ENCODE measurements around the gene ARHGAP26. TPM values are rescaled to one million over a fixed set of nuclear protein-coding genes. Genes with fewer than 3 reads are reported as not detected.

The ARHGAP26 gene
- total RNA-seq, 1 experiment from 2014 or later, result 79.8 TPM

GRCh38 chr5:142735323-142736246 is 34.6 kb upstream of the ARHGAP26 start:
- CTCF ChIA-PET, result no interaction called here
- H3K27me3 ChIP-seq (replicated peaks; ENCODE audit: control insufficient read depth, insufficient read depth, low read length), result no peaks in the 10 kb centered on the region
- Mint-ChIP-seq H3K36me3 (ENCODE audit: insufficient read depth, unreplicated experiment) (no peaks in the 10 kb centered on the region), H3K27ac (ENCODE audit: unreplicated experiment) (no peak overlapping the region), H3K4me1 (ENCODE audit: low read depth, unreplicated experiment) (no peaks in the 10 kb centered on the region), H3K4me3 (ENCODE audit: unreplicated experiment) (no peak overlapping the region), H3K9me3 (ENCODE audit: unreplicated experiment) (no peaks in the 10 kb centered on the region), H3K27me3 (ENCODE audit: insufficient read depth, unreplicated experiment) (no peaks in the 10 kb centered on the region)
- no peak for DNase-seq
- no peaks in the 10 kb centered on the region for H3K36me3 ChIP-seq (ENCODE audit: control insufficient read depth, insufficient read depth, low read length)
- intact Hi-C loops (cut with micrococcal nuclease; ENCODE audit: unreplicated experiment), result no loop called here
- TF ChIP-seq, protein P1, sequence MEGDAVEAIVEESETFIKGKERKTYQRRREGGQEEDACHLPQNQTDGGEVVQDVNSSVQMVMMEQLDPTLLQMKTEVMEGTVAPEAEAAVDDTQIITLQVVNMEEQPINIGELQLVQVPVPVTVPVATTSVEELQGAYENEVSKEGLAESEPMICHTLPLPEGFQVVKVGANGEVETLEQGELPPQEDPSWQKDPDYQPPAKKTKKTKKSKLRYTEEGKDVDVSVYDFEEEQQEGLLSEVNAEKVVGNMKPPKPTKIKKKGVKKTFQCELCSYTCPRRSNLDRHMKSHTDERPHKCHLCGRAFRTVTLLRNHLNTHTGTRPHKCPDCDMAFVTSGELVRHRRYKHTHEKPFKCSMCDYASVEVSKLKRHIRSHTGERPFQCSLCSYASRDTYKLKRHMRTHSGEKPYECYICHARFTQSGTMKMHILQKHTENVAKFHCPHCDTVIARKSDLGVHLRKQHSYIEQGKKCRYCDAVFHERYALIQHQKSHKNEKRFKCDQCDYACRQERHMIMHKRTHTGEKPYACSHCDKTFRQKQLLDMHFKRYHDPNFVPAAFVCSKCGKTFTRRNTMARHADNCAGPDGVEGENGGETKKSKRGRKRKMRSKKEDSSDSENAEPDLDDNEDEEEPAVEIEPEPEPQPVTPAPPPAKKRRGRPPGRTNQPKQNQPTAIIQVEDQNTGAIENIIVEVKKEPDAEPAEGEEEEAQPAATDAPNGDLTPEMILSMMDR (IDR thresholded peaks at IDR 0.05; ENCODE audit: insufficient read depth in 1 of 2, low read depth in 1 of 2, low read length in 1 of 2, severe bottlenecking in 1 of 2, unreplicated experiment in 1 of 2), result no peak
- H3K4me3 ChIP-seq (ENCODE audit: low read depth, low read length), result no peak overlapping the region
- H3K4me1 ChIP-seq, result peaks cover under 1% of the 10 kb centered on the region; the same call in 1 of the 2 replicates
- POLR2A ChIA-PET, result no interaction called here
- BruUV-seq (replicated peaks), result no TSS peak
- no peaks in the 10 kb centered on the region for H3K9me3 ChIP-seq

DNA sequence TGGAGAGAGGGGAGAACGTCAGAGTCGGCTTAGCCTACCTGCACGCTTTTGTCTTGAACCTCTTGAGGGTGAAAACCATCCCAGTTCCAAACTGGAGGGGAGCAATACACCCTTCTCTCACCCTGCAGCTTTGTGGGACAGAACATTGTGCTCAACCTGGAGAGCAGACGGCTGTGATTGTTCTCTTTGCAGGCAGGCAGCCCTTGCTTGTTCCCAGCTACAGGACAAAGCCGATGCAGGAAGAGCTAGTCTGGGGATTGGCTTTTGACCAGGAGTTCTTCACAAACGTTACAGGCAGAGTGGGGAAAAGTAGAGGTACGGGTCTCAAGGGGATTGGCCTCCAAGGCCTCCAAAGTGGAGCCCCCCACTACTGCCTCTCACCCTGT is 33.9 kb upstream of the ARHGAP26 start:
- Histone ChIP-seq H3K36me3 (ENCODE audit: control insufficient read depth, insufficient read depth, low read length) (no peaks in the 10 kb centered on the region), H3K27me3 (replicated peaks; ENCODE audit: control insufficient read depth, insufficient read depth, low read length) (no peaks in the 10 kb centered on the region), H3K4me1 (peaks cover 7% of the 10 kb centered on the region; the same call in 1 of the 2 replicates), H3K4me3 (ENCODE audit: low read depth, low read length) (no peak overlapping the region), H3K9me3 (no peaks in the 10 kb centered on the region)
- TF ChIP-seq, protein P1 (IDR thresholded peaks at IDR 0.05; ENCODE audit: insufficient read depth in 1 of 2, low read depth in 1 of 2, low read length in 1 of 2, severe bottlenecking in 1 of 2, unreplicated experiment in 1 of 2), result no peak
- intact Hi-C loops (cut with micrococcal nuclease; ENCODE audit: unreplicated experiment), result no loop called here
- peaks cover 4% of the 10 kb centered on the region for H3K4me1 Mint-ChIP-seq (ENCODE audit: low read depth, unreplicated experiment)
- H3K36me3 Mint-ChIP-seq (ENCODE audit: insufficient read depth, unreplicated experiment), result no peaks in the 10 kb centered on the region
- BruUV-seq (replicated peaks), result no TSS peak
- ChIA-PET CTCF (interaction anchor here (0.9 kb wide), 1 partner anchor 12 kb away, joined by 8 read pairs; no protein-coding TSS in a partner anchor), POLR2A (no interaction called here)
- no peak overlapping the region for H3K27ac Mint-ChIP-seq (ENCODE audit: unreplicated experiment)
- H3K9me3 Mint-ChIP-seq (ENCODE audit: unreplicated experiment), result no peaks in the 10 kb centered on the region
- DNase-seq, result no peak
- no peaks in the 10 kb centered on the region for H3K27me3 Mint-ChIP-seq (ENCODE audit: insufficient read depth, unreplicated experiment)
- no peak overlapping the region for H3K4me3 Mint-ChIP-seq (ENCODE audit: unreplicated experiment)

- H3K36me3 Mint-ChIP-seq (ENCODE audit: insufficient read depth, unreplicated experiment), result no peaks in the 10 kb centered on the region
- H3K4me1 ChIP-seq, result peaks cover 7% of the 10 kb centered on the region; the same call in 1 of the 2 replicates
- intact Hi-C loops (cut with micrococcal nuclease; ENCODE audit: unreplicated experiment), result no loop called here
- H3K27me3 Mint-ChIP-seq (ENCODE audit: insufficient read depth, unreplicated experiment), result no peaks in the 10 kb centered on the region
- H3K4me1 Mint-ChIP-seq (ENCODE audit: low read depth, unreplicated experiment), result peaks cover 6% of the 10 kb centered on the region
- CTCF ChIA-PET, result interaction anchor here (0.9 to 1.1 kb wide), 2 partner anchors 11 to 24 kb away, joined by 5 to 8 read pairs; no protein-coding TSS in a partner anchor
- H3K36me3 ChIP-seq (ENCODE audit: control insufficient read depth, insufficient read depth, low read length), result no peaks in the 10 kb centered on the region
- no peaks in the 10 kb centered on the region for H3K9me3 ChIP-seq
- no peaks in the 10 kb centered on the region for H3K9me3 Mint-ChIP-seq (ENCODE audit: unreplicated experiment)
- H3K4me3 Mint-ChIP-seq (ENCODE audit: unreplicated experiment), result no peak overlapping the region
- POLR2A ChIA-PET, result interaction anchor here (0.5 kb wide), 1 partner anchor 923 kb away, joined by 3 read pairs; no protein-coding TSS in a partner anchor
- no TSS peak for BruUV-seq (replicated peaks)
- TF ChIP-seq, protein P1 (IDR thresholded peaks at IDR 0.05; ENCODE audit: insufficient read depth in 1 of 2, low read depth in 1 of 2, low read length in 1 of 2, severe bottlenecking in 1 of 2, unreplicated experiment in 1 of 2), result no peak
- H3K4me3 ChIP-seq (ENCODE audit: low read depth, low read length), result no peak overlapping the region
- DNase-seq, result no peak
- no peak overlapping the region for H3K27ac Mint-ChIP-seq (ENCODE audit: unreplicated experiment)
- no peaks in the 10 kb centered on the region for H3K27me3 ChIP-seq (replicated peaks; ENCODE audit: control insufficient read depth, insufficient read depth, low read length)
Measured at GRCh38 chr5:142737179-142737578, 33.0 kb upstream of the ARHGAP26 start.
